ENCODE measurements around the gene EFCAB12. TPM values are rescaled to one million over a fixed set of nuclear protein-coding genes. Genes with fewer than 3 reads are reported as not detected.

The EFCAB12 gene
- total RNA-seq, 4 donors from 2014 or later: 0.54 TPM; not detected in 3

DNA sequence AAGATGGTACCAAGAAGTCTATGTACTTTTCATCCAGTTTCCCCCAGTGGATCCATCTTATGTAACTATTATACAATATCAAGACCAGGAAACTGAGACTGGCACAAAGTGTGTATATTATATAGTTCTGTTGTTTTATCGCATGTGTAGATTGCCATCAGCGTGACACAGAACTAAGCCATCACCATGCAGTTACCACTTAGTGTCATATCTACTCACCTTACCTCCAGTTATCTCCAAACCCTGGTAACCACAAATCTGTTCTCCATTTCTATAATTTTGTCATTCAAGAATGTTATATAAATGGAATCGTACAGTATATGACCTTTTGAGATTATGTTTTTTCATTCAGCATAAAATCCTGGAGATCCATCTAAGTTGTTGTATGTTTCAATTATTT, 34.7 kb upstream of the EFCAB12 start:
- Histone ChIP-seq H3K4me1 (peaks cover 0 to 1% (median 0%) of the 10 kb centered on the region in 4 donors), H3K36me3 (peaks cover 0 to 5% (median 0%) of the 10 kb centered on the region in 3 donors), H3K9me3 (no peaks in the 10 kb centered on the region), H3K27ac (no peak overlapping the region), H3K4me3 (no peak overlapping the region), H3K27me3 (no peaks in the 10 kb centered on the region)
- TF ChIP-seq POLR2A (IDR thresholded peaks at IDR 0.05): no peak
- TF ChIP-seq, protein P1, sequence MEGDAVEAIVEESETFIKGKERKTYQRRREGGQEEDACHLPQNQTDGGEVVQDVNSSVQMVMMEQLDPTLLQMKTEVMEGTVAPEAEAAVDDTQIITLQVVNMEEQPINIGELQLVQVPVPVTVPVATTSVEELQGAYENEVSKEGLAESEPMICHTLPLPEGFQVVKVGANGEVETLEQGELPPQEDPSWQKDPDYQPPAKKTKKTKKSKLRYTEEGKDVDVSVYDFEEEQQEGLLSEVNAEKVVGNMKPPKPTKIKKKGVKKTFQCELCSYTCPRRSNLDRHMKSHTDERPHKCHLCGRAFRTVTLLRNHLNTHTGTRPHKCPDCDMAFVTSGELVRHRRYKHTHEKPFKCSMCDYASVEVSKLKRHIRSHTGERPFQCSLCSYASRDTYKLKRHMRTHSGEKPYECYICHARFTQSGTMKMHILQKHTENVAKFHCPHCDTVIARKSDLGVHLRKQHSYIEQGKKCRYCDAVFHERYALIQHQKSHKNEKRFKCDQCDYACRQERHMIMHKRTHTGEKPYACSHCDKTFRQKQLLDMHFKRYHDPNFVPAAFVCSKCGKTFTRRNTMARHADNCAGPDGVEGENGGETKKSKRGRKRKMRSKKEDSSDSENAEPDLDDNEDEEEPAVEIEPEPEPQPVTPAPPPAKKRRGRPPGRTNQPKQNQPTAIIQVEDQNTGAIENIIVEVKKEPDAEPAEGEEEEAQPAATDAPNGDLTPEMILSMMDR (IDR thresholded peaks at IDR 0.05): no peak
- DNase-seq: no peak

DNA sequence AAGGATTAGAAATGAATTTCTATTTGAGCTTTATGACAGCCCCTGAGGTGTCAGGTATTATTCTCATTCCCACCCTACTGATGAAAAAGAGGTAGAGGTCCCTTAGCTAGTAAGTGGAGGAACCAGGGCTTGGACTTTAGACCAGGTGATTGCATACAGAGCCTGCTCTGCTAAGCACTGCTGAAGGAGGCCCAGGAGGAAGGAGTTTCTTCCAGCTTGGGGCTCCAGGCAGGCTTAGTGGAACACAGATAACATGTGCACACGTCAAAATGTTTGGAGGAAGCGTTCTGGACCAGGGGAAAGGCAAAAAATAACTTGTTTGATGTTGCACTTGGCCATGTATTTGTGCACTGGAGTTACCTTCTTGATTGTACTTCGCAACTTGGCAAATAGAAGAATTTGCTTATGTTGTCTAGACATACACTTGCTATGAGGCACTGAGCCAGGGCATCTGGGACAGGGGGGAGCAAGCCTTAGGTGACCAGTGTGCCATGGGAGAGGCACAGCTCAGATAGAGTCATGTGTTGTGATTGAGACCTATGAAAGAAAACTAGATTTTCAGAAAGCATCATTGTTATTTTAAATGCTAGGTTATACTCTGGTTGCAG, 34.0 kb upstream of the EFCAB12 start:
- no peaks in the 10 kb centered on the region for H3K9me3 ChIP-seq
- H3K27me3 ChIP-seq: no peaks in the 10 kb centered on the region
- H3K36me3 ChIP-seq: peaks cover 0 to 5% (median 0%) of the 10 kb centered on the region in 3 donors
- no peak overlapping the region for H3K27ac ChIP-seq
- TF ChIP-seq POLR2A (IDR thresholded peaks at IDR 0.05): no peak
- TF ChIP-seq, protein P1 (IDR thresholded peaks at IDR 0.05): no peak
- H3K4me3 ChIP-seq: no peak overlapping the region
- no peaks in the 10 kb centered on the region for H3K4me1 ChIP-seq
- no peak for DNase-seq

DNA sequence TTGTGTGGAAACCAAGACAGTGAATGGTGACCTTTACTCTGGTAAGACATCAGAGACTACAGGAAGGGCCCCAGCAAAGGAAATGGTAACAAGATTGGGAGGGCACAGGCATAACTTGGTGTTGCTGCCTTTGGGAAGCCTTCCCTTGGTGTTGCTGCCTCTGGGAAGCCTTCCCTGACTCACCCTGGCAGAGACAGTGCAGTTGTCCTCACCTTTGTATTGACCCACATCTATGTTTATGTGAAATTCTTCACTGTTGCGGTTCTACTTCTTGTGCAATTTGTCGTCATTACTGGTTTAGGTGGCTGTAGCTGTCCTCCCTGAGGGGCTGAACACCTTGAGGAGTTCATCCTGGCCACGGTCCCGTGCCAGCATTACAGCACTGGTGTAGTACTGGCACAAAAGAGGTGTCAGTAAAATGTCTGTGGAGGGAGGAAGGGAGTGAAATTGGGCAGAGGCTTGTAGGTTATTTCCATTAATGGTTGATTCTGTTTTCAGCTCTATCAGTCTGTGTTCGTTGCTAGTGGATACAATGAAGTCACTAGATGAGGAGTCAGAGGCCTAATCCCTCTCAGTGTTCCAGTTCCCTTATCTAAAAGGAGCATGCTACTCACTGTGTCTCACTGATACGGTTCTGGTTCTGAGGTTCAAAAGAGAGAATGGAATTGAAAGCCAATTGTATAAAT, 33.2 kb upstream of the EFCAB12 start:
- no peak overlapping the region for H3K4me3 ChIP-seq
- H3K4me1 ChIP-seq: no peaks in the 10 kb centered on the region
- H3K27ac ChIP-seq: no peak overlapping the region
- no peaks in the 10 kb centered on the region for H3K27me3 ChIP-seq
- no peak for DNase-seq
- no peak for TF ChIP-seq POLR2A (IDR thresholded peaks at IDR 0.05)
- TF ChIP-seq, protein P1 (IDR thresholded peaks at IDR 0.05): no peak
- no peaks in the 10 kb centered on the region for H3K9me3 ChIP-seq
- H3K36me3 ChIP-seq: peaks cover 0 to 8% (median 0%) of the 10 kb centered on the region in 3 donors

DNA sequence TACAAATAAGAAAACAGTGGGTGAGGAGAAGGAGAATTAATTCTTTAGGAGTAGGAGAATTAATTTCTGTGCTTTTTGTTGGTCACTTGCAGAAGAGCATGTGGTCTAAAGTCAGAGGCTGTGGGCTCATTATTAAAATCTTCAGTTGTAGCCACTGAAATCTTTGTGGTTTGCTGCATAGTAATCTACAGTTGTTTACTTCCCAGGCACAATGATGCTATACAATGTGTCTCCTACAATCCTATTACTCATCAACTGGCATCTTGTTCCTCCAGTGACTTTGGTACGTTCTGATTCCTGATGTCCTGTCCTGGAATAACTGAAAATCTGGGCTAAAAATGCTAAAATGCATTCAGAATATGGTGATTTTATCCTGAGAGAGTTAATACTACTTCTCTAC, 32.6 kb upstream of the EFCAB12 start:
- DNase-seq: no peak
- no peak for TF ChIP-seq POLR2A (IDR thresholded peaks at IDR 0.05)
- TF ChIP-seq, protein P1 (IDR thresholded peaks at IDR 0.05): no peak
- no peak overlapping the region for H3K27ac ChIP-seq
- no peak overlapping the region for H3K4me3 ChIP-seq
- H3K27me3 ChIP-seq: no peaks in the 10 kb centered on the region
- H3K4me1 ChIP-seq: no peaks in the 10 kb centered on the region
- peaks cover 0 to 14% (median 0%) of the 10 kb centered on the region in 3 donors for H3K36me3 ChIP-seq
- H3K9me3 ChIP-seq: no peaks in the 10 kb centered on the region

DNA sequence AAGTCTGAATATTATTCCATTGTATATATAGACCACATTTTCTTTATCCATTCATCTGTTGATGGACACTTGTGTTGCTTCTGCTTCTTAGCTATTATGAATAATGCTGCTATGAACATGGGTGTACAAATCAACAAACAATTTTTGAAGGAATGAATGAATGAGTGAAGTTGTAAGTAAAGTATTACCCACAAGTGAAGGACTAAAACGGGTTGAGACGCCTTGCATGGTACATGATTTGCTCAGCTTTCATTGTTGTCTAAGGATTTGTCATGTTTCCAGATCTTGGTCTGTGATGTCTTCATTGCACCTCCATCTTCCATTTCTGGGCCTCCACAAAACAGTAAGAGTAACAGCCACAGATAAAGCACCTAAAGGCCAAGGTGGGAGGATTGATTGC, 32.1 kb upstream of the EFCAB12 start:
- DNase-seq: no peak
- Histone ChIP-seq H3K36me3 (peaks cover 0 to 18% (median 0%) of the 10 kb centered on the region in 3 donors), H3K27ac (no peak overlapping the region), H3K4me3 (no peak overlapping the region), H3K9me3 (no peaks in the 10 kb centered on the region), H3K27me3 (no peaks in the 10 kb centered on the region), H3K4me1 (no peaks in the 10 kb centered on the region)
- TF ChIP-seq, protein P1 (IDR thresholded peaks at IDR 0.05): no peak
- no peak for TF ChIP-seq POLR2A (IDR thresholded peaks at IDR 0.05)

Data from Peyer's patch (tissue), 4 donors.